Iris pigment epithelial cell (primary cell): Measurements from ENCODE around the gene KNDC1.
"Not testable (repeated sequence)": the region's sequence is repeated elsewhere in the genome, so short reads cannot be mapped to it uniquely, and the experiment has no call there.

Experiments
- DNase-seq: peaks from one replicate; pipeline ENCODE4 v3.0.0-alpha.2; 2011; ENCODE audit warnings: low read depth

KNDC1 gene

DNA sequence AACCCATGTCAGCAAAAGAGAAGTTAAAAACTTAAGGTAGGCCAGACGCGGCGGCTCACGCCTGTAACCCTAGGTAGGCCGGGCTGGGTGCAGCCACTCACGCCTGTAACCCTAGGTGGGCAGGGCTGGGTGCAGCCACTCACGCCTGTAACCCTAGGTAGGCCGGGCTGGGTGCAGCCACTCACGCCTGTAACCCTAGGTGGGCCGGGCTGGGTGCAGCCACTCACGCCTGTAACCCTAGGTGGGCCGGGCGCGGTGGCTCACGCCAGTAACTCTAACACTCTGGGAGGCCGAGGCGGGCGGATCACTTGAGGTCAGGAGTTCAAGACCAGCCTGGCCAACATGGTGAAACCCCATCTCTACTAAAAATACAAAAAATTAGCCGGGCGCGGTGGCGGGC is 61.7 kb downstream of the KNDC1 start:
- DNase-seq, result not testable (repeated sequence)

DNA sequence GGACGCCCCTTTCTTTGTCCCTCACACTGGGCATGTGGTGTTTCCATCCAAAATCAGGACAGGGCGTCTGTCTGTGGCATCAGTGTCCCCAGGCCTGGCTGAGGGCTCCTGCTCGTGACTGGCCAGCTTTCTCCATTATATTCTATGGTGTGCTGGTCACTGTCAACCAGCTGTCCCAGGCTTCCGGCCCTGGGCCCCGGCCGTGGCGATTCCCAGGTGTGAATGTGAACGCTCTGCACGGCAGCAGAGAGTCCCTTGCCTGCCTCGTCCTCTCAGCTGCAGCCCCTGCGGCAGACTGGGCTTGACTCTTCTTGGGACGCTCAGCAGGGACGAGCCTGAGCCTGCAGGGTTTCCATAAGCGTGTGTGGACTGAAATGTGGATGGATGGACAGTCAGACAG is 64.1 kb downstream of the KNDC1 start:
- DNase-seq, result no peak

DNA sequence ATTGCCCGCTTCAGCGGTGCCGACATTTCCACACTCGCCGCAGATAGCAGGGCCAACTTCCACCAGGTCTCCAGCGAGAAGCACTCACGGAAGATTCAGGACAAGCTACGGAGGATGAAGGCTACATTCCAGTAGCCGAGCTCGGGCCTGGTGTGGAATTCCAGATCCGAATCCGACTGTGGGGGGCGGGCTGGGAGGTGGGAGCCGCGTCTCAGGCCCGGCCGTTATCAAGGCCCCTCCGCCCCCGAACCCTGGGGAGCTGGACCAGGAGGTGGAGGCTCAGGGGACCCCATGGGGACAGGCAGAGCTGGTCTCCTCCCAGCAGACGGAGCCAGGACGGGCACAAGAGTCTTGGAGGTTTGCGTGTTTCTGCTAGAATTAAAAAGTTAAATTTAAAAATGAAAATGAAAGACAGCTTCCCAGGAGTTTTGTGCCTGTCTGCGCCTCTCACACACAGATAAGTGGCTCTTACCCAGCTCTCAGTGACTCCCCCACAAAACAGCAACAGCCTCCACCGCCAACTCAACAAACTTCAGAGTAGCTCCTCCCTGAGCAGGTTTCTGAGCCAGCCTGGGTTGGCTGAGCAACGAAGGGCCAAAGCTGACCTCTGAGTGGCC is 64.8 kb downstream of the KNDC1 start:
- DNase-seq, result no peak

DNA sequence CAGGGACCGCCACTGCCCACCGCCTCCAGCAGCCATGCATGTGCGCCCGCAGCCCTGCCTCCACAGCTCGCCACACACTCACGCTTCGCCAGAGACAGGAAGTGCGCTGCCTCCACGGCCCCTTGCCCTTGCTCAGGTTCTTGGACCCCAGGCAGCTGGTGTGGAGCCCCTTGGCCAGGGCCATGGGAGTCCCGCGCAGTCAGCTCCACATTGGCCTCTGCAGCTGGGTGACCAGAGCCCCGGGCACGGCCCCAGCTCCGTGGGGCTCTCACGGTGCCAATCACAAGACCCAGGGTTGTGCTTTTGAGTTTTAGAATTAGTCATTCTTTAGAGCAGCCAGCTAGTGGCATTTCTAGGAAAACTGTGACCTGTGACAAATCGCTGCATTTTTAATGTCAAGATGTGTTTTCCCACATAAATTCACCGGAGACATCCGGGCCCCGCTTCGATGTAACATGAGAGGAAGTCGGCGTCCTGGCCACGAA is 65.7 kb downstream of the KNDC1 start:
- DNase-seq, result no peak

GRCh38 chr10:133226251-133226808 is 66.3 kb downstream of the KNDC1 start:
- DNase-seq, result no peak

DNA sequence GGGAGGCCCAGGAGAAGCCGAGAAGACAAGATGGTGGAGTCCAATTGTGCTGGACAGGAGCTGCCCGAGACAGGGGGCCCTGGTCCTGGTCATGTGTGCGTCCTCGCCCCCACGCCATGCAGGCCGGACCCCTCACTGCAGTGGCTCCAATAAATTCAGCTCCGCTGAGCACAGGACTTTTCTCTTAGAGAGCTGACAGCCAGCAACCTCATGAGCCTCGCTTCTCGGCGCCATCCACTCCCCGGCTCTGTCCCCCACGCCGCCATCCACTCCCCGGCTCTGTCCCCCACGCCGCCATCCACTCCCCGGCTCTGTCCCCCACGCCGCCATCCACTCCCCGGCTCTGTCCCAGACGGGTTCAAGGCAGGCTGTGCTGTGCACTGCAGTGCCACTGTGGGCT is 67.2 kb downstream of the KNDC1 start:
- no peak for DNase-seq

- no peak for DNase-seq
Measured at GRCh38 chr10:133229265-133230043, 69.4 kb downstream of the KNDC1 start.

DNA sequence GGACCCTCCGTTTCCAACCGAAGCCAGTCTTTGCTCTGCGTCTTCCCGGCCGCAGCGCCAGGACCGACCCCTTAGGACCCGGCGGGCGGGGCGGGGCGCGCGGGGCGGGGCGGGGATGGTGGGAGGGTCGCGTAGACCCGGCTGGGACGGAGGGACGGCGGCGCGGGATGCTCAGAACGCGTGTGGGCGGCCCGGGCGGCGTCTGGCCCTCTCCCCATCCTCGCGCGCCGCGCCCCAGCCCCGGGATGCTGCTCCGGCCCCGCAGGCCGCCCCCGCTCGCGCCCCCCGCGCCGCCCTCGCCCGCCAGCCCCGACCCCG is 70.0 kb downstream of the KNDC1 start, which contains the start of gene UTF1:
Gene UTF1, plus strand, starts transcription at position 174 of the 318 bp plus-strand sequence. Its CDS starts 72 bp downstream, at position 246.
- DNase-seq, result no peak

DNA sequence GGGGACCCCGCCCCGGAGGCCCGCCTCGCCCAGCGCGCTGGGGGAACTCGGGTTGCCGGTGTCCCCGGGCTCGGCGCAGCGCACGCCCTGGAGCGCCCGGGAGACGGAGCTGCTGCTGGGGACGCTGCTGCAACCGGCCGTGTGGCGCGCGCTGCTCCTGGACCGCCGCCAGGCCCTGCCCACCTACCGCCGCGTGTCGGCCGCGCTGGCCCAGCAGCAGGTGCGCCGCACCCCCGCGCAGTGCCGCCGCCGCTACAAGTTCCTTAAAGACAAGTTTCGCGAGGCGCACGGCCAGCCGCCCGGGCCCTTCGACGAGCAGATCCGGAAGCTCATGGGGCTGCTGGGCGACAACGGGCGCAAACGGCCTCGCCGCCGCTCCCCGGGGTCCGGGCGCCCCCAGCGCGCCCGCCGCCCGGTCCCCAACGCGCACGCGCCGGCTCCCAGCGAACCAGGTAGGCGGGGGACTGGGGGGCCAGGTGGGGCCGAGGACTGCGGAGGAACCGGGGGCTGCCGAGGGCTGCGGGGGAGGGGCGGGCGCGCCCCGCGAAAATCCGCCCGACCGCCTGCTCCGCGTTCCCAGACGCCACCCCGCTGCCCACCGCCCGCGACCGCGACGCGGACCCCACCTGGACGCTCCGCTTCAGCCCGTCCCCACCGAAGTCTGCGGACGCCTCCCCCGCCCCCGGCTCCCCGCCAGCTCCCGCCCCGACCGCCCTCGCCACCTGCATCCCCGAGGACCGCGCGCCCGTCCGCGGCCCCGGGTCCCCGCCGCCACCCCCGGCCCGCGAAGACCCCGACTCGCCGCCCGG is 70.6 kb downstream of the KNDC1 start:
- DNase-seq, result no peak

DNA sequence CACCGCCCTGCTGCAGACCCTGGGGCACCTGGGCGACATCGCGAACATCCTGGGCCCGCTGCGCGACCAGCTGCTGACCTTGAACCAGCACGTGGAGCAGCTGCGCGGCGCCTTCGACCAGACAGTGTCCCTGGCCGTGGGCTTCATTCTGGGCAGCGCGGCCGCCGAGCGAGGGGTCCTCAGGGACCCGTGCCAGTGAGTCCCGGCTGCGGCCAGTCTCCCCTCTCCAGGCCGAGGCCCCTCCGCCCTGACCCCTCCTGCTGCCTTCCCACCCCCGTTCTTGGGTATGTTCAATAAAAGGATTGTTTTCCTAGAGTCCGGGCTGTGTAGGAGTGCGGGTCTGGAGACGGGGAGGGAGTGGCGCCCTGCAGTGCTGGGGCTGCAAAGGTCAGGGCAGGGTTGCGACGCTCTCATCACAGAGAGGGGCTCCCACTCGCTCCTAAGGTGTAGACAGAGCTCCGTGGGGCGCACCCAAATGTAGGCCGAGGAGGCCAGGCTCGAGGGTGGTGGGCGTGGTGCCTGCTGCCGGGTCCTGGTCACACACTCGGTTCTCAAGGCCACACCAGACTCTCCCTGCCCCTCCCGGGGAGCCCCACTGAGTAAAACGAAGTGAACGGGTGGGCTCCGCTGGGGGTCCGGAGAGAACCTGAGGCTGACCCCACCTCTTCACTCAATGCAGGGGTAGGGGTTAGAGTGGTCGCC is 71.4 kb downstream of the KNDC1 start:
- no peak for DNase-seq

GRCh38 chr10:133231946-133232574 is 72.0 kb downstream of the KNDC1 start:
- no peak for DNase-seq

DNA sequence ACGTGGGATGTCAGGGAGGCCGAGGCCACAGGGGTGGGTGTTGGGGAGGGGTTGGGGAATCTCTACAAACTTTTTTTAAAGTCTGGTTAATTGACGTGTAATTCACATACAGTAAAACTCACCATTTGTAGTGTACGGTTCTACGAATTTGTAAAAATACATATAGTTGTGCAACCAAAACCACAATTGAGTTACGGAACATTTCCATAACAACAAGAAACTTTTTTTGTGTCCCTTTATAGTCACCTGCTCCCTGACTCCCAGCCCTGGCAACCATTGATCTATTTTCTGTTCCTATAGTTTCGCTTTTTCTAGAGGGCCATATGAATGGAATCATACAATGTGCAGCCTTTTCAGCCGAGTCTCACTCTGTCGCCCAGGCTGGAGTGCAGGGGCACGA is 74.8 kb downstream of the KNDC1 start:
- not testable (repeated sequence) for DNase-seq

DNA sequence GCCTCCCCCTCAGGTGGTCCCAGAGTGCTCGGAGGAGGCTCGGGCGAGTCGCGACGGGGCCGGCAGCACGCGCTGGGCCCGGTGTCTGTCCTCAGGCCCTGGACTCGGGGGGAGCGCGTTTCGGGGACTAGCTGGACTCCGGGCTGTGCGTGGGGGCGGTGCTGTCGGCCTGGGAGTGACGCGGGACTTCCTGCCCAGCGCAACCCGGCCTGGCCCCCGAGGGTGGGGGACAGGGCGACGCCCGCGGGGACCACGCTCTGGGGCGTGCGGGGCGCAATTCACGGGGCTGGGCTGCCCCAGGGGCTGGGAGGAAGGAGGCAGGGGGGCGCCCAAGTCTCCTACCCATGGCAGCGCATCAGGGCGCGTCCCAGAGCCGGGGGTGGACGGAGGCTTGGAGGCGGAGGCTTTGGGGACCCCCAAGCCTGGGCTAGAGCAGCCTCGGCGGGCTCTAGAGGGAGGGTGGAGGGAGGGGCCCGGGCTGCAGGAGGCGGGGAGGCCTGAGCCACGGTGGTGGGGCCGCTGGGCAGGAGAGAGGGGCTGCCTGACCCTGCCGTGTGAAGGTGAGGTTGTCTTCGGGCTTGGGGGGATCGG is 75.3 kb downstream of the KNDC1 start:
- no peak for DNase-seq

GRCh38 chr10:133235932-133236331 is 75.9 kb downstream of the KNDC1 start:
- DNase-seq, result no peak

GRCh38 chr10:133236401-133237240 is 76.6 kb downstream of the KNDC1 start:
- no peak for DNase-seq

GRCh38 chr10:133237241-133237587 is 77.2 kb downstream of the KNDC1 start:
- no peak for DNase-seq

DNA sequence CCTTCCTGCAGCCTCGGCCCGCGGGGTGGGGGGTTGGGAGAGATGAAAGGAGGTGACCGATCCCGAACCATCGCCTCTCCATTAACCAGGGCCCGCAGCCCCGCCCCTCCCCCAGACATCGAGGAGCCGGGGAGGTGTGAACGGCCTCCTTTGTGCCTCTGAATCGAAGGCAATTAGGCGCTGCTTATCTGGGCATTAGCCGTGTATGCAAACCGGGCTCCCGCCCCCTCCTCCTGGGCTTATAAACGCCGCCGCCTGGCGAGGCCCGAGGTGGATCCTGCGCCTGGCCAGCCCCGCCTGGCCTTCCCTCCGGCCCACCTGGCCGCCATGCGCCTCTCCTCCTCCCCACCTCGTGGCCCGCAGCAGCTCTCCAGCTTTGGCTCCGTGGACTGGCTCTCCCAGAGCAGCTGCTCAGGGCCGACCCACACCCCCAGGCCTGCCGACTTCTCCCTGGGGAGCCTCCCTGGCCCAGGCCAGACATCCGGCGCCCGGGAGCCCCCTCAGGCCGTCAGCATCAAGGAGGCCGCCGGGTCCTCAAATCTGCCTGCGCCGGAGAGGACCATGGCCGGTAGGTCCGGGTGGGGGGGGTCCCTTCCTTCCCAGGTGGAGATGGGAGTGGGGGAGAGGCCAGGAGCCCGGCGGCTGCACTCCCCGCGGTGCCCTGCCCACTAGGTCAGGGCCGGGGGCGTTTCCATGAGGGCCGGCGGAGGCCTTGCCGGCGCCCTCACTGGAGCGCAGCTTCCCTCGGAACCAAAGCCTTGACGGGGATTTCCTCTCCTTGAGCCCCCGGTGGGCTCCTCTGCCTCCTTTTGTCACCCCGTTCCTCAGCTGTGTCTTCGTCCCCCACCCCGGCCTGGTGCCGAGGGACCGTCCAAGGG is 77.8 kb downstream of the KNDC1 start, which contains the start of gene VENTX:
Gene VENTX, plus strand, starts transcription at position 268 of the 878 bp plus-strand sequence. Its CDS starts 60 bp downstream, at position 328.
- no peak for DNase-seq

DNA sequence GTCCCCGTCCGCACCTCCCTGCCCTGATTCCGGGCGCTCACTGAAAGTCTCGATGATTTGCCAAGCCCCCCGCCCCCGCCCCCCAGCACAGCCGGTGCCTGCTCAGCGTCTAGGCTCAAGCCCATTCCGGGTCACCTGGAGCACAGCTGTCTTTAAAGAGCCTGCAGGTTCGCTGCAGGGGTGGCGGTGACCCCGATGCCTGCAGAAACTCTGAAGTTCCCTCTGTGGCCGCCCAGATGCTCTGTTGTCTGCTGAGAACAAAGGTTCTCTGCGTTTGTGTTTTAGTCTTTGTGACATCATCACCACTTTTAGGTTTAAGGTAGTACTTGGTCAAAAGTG is 78.4 kb downstream of the KNDC1 start:
- DNase-seq, result no peak

DNA sequence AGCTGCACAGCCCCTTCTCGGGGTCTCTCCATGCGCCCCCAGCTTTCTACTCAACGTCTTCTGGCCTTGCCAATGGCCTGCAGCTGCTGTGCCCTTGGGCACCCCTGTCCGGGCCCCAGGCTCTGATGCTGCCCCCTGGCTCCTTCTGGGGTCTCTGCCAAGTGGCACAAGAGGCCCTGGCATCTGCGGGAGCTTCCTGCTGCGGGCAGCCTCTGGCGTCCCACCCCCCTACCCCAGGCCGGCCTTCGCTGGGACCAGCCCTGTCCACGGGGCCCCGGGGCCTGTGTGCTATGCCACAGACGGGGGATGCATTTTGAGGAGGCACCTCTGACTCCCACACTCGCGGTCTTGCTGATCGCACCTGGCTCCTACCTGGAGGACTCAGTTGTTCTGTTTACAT is 80.0 kb downstream of the KNDC1 start:
- DNase-seq, result no peak
